GM06990 (cell line): ENCODE results near the gene ATP1A2.

ENCODE experiments used
- DNase-seq: peaks from one replicate; pipeline ENCODE4 v3.0.0-alpha.2; 2011; ENCODE audit not compliant: insufficient read length; ENCODE audit errors: extremely low read depth
- H3K27me3 ChIP-seq: replicated peaks from 2 replicates; pipeline ENCODE4 v1.6.0; 2011; ENCODE audit warnings: low read length; ENCODE audit not compliant: control insufficient read depth, insufficient read depth
- H3K36me3 ChIP-seq: 2 replicates; pipeline ENCODE4 v1.5.1; 2011; ENCODE audit warnings: low read length; ENCODE audit not compliant: control insufficient read depth, insufficient read depth
- H3K4me3 ChIP-seq: replicated peaks from 2 replicates; pipeline ENCODE4 v1.5.1; 2011; ENCODE audit warnings: low read depth, mild to moderate bottlenecking, control low read depth, low read length
- TF ChIP-seq, protein P1 (sequence below): IDR thresholded peaks from 2 replicates; pipeline ENCODE4 v1.5.1; 2011; ENCODE audit warnings: low read length, control low read depth, mild to moderate bottlenecking, inconsistent platforms; ENCODE audit not compliant: insufficient read depth, poor library complexity, severe bottlenecking

The ATP1A2 gene

DNA sequence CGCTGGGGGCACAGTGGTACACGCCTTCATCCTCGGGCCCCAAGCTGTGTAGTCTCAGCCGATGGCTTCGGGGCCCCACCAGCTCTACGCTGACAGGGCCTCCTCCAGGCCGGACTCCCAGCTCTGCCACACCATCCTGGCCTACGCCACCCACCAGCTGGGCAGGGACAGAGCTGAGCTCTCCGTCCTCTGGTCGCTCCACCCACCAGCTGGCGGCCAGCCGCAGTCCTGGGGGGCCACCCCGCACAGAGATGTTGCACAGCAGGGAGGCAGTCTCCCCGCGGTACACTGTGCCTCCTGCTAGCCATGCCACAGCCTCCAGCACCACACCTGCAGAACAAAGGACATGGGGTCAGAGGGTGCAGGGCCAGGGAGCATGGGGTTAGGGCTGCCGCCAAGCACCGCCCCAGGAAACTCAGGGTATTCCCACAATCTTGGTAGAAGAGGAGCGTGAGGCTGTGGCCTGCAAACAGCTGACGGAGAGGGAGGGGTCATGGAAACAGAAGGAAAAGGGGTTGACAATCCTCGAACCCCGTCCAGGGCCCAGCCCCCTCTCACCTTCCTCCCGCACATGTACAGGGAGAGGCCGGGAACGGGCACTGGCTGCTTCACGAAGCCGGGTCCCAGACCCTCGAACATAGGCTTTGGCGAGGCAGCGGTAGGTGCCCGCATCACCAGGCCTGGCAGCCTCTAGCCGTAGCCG is 23.0 kb upstream of the ATP1A2 start:
- H3K36me3 ChIP-seq: peaks cover 14% of the 10 kb centered on the region
- no peak overlapping the region for H3K4me3 ChIP-seq
- TF ChIP-seq, protein P1, sequence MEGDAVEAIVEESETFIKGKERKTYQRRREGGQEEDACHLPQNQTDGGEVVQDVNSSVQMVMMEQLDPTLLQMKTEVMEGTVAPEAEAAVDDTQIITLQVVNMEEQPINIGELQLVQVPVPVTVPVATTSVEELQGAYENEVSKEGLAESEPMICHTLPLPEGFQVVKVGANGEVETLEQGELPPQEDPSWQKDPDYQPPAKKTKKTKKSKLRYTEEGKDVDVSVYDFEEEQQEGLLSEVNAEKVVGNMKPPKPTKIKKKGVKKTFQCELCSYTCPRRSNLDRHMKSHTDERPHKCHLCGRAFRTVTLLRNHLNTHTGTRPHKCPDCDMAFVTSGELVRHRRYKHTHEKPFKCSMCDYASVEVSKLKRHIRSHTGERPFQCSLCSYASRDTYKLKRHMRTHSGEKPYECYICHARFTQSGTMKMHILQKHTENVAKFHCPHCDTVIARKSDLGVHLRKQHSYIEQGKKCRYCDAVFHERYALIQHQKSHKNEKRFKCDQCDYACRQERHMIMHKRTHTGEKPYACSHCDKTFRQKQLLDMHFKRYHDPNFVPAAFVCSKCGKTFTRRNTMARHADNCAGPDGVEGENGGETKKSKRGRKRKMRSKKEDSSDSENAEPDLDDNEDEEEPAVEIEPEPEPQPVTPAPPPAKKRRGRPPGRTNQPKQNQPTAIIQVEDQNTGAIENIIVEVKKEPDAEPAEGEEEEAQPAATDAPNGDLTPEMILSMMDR: no peak
- no peaks in the 10 kb centered on the region for H3K27me3 ChIP-seq
- DNase-seq: no peak

DNA sequence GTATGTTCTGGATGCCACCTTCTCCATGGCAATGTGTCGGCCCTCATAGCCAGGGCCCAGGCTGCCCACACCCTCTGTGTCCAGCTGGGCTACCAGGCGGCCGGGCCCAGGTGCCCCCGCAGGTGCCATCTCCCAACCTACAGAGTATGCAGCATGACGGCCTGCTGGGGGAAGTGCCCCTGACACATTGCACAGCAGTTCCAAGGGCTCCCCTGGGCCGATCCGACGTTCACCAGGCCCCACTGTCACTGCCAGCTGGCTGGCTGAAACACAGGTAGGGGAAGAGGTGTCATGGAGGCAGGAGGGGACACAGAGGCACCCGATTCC is 22.5 kb upstream of the ATP1A2 start:
- H3K27me3 ChIP-seq: no peaks in the 10 kb centered on the region
- H3K4me3 ChIP-seq: no peak overlapping the region
- peaks cover 14% of the 10 kb centered on the region for H3K36me3 ChIP-seq
- no peak for DNase-seq
- TF ChIP-seq, protein P1: no peak

DNA sequence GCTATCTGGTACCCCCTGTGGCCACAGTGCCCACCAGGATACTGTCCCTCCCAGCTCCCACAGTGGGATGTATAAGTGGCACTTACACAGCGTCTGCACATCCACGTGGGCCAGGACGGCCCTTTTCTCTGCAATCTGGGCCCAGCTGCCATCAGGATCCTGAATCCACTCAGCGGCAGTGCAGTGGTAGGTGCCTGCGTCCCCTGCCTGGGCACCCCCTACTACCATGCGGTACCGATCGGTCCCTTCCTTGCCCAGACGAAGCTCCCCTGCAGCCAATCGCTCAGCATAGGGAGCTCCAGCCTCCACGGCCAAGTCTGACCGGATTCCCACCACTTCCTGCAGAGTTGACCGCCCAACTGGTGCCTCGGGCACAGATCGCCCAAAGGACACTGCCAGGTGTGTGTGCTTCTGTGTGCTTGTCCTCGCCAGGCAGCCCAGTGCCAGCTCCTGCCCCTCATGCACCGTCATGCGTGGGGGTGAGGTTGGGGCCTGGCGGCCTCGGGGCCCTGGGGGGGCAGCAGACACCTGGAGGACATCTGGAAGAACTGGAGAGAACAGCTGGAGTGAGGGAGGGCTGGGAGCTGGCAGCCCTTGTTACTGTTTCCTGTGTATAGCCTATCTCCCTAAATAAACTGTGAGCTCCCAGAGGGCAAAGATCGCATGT is 21.8 kb upstream of the ATP1A2 start:
- H3K4me3 ChIP-seq: no peak overlapping the region
- H3K36me3 ChIP-seq: peaks cover 14% of the 10 kb centered on the region
- no peak for DNase-seq
- no peaks in the 10 kb centered on the region for H3K27me3 ChIP-seq
- TF ChIP-seq, protein P1: no peak

DNA sequence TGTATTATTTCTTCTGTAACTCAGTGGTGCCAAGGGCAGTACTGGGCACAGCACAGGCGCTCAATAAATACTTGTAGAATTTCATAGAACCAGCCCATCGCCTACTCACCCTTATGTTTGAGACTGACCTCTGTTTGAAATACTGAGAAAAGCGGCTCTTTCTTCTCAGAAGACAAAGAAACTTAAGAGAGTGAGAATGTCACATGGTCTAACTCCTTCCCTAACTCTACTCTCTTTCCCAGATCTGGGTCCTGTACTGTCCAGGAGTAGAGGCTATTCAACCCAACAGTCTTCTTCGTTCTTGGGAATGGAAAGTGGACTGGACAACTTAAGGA is 21.3 kb upstream of the ATP1A2 start:
- peaks cover 14% of the 10 kb centered on the region for H3K36me3 ChIP-seq
- no peaks in the 10 kb centered on the region for H3K27me3 ChIP-seq

DNA sequence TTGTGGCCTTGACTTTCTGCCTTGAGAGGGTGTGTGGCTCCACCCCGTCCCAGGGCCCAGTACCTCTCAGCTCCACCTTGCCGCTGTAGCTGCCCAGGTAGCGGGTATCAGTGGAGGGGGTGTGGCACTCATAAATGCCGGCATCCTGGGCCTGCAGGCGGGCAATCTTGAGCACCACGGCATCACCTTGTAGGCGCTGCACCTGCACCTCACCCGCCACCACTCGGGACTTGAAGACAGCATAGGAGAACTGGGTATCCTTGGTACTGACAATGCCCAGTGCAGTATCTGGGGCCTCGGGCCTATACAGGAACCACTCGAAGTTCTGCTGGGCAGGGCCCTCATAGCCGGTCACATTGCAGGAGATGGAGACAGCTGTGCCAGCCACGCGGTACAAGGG is 20.8 kb upstream of the ATP1A2 start:
- Histone ChIP-seq H3K4me3 (no peak overlapping the region), H3K27me3 (no peaks in the 10 kb centered on the region), H3K36me3 (peaks cover 12% of the 10 kb centered on the region)
- no peak for DNase-seq
- TF ChIP-seq, protein P1: no peak

More for the DNA sequence above, 21.3 kb upstream of the ATP1A2 start:
- TF ChIP-seq, protein P1: no peak
- DNase-seq: no peak
- no peak overlapping the region for H3K4me3 ChIP-seq
